Stimulated activated CD8-positive, alpha-beta memory T cell treated with anti-CD3 and anti-CD28 coated beads, Interleukin-15, amount 100 ng/mL, for 4 hours (primary cell): ENCODE measurements around the gene DTYMK.
A peak's percentile ranks its signal among the peaks of the same experiment; 100 is the strongest.

Experiments used
- DNase-seq, 2 donors: peaks; one replicate each; pipeline ENCODE4 v3.0.0-alpha.2; 2020; ENCODE audit warnings: low read depth in 2 of 2

DTYMK gene

DNA sequence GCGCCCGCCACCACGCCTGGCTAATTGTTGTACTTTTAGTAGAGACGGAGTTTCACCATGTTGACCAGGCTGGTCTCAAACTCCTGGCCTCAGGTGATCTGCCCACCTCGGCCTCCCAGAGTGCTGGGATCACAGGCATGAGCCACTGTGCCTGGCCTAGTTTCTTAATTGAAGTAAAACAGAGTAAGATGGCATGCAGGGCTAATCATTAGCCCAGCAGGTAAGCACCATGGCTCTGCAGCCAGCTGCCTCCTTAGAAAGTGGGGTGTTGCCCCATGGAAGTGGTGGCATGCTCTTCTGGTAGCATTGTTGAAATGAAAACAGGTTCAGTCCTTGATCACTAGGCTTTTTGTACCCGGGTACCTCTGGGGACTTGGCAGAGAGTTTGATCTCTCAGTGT is 36.7 kb downstream of the DTYMK start:
- no peak for DNase-seq

DNA sequence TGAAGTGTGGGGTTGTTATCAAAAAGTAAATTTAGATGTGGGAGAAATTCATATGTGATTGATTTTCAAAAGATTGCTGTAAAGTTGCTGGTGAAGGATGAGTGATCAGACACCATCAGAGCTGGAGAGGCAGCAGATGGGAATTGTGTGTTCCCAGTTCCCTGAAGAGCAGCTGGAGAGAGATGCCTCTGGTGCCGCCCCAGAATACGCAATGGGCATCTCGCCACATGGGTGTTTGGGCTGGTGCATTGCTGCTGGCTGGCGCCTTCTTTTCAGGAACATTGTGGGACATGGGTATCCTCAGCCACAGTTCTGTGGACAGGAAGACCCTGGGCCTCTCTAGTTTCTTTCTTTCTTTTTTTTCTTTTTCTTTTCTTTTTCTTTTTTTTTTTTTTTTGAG is 37.2 kb downstream of the DTYMK start:
- DNase-seq, result no peak

DNA sequence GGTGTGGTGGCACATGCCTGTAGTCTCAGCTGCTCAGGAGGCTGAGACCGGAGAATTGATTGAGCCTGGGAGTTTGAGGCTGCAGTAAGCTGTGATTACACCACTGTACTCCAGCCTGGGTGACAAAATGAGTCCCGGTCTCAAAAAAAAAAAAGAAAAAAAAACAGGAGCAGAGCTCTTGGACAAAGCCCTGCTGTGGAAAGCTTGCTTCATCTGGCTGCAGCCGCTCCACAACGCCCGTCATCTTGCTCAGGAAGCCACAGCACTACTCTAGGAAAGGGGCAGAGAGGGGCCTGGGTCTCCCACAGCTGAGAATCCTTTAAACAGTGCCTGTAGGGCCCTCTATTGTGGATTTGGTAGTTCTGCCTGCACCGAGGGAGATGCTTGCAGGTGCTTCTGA is 38.2 kb downstream of the DTYMK start:
- DNase-seq, result no peak

DNA sequence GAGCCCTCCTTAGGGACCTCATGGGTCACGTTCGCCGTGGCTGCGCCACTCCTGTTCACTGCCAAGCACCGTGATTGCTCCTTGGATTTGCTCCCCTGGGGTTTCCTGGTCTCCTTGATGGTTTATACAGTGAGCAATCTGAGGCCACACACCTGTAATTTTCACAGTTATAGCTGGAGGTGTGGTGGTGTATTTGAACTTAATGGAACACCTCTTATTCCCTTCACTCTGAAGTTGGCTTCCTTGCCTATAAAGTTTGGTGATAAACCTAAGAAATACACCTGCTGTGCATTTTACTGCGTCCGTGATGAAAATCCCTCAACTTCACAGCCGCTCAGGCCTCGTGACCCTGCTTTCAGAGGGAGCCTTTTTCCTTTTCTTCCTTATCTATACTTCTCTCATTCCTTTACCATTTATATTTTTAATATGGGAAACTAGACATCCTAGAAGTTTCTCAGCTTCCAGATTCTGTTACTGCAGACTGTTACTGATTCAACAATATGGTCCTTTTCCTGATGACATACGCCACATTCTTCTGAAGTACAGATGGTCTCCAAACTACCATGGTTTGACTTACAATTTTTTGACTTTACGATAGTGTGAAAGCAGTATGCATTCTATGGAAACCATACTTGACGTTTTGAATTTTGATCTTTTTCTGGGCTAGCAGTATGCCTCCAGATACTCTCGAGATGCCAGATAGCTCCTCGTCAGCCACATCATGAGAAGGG is 40.5 kb downstream of the DTYMK start:
- DNase-seq, result no peak

DNA sequence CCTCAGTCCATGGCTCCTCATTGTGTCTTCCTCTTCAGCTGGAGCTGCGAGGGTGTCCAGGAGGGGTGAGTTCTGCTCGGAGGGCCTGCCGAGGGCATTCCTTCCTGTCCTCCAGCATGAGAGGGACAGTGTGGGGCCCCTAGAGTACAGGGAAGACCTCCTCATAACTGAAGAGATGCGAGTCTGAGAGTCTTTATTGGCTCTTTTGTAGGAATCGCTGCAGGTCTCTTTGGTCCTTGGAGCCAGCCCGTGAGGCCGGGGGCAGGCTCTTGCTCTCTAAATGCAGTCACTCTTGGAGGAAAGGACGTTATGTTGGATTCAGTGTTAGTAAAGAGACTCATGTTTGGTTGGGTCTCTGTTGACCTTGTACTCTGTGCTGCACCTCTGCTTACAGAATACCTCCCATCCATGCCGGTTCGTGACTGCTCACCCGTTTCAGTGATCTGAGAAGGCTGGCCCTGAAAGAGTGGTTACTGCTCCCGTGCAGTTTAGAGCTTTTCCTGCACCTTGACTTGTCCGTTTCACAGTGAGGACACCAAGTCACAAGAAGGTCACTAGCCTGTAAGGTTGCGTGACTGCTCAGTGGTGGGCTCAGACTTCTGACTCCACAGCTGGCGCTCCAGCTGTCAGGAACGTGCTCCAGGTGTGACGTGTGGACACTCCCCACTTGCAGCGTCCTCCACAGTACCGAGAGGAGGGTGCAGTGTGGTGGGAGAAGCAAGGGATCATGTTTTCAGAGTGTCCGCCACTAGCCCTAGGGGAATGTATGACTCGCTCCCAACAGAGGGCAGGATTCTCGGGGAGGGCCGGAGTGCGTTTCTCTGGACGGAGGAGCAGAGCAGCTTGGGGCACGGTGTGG is 41.3 kb downstream of the DTYMK start:
- no peak for DNase-seq

DNA sequence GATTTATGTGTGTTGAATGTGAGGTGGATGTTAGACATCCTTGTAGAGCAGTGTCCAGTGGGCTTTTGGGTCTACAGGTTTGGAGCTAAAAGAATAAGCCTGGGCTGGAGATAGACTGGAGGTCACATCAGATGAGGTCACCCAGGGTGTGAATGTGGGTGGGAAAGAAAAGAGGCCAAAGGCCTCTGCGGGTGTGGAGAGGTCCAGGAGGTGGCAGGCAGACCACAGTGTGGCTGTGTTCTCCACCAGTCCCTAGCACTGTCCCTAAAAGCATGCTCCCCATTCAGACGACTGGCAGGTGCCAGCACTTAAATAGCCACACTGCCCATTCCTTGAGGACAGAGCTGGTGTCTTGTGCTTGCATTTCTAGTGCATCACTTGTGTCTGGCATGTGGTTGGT is 45.0 kb downstream of the DTYMK start:
- DNase-seq, result no peak

DNA sequence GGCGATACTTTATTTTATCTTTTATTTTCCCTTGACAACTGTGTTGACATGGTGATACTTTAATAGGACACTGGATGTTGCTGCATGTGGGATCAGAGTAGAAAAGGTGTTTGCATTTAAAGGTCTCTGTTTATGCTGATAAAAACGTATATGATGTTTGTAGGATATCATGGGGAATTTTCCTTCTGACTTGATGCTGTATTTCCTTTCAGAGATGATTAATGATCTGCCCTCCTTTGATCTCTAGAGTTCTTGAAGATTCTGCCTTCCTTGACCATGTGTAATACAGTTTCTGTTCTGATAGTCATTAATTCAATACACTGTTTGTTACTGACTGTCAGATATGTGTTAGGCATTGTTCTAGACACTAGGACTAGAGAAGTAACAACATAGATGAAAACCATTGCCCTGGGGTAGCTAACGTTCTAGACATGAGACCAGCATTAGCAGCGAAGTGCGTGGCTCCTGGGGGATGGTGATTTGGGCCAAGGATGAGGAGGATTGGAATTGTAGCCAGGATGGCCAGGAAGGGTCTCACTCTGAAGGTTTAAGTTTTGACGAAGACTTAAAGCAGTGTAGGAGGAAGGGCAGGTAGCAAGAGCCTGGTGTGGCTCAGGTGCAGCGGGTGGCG is 46.3 kb downstream of the DTYMK start:
- no peak for DNase-seq

DNA sequence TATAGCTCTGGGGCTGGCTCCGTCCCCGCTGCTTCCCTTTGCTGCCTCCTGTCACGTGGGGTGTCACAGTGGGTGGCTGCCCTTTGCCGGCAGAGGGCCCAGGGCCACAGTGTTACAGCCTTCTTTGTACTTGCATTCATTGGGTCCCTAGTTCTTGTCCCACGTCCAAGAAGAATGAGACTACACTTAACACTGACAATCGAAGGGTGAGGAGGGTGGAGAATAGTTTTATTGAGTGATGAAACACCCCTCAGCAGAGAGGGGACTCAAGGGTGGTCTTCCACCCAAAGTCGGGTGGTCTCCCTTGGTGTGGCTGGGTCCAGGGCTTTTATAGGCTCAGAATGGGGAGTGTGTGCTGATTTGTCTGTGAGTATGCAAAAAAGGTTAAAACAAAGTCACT is 47.2 kb downstream of the DTYMK start:
- DNase-seq, result no peak

DNA sequence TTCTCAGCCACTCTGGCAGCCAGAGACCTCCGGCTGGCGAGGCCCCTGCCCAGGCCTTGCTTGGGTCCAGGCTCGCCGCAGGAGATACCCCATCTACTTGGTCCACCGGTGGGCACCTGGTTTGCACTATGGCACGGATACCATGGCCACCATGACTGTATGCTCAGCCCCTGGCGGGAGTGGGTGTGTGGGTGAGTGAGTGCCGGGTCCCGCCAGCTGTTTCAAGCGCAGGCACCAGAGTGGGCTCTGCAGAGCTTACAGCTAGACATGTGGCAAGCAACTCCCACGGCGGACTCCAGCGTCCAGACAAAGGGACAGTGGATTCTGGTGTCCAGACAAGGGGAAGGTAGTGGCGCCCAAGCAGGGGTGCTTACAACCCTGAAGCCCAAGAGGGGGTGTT is 47.7 kb downstream of the DTYMK start:
- no peak for DNase-seq

DNA sequence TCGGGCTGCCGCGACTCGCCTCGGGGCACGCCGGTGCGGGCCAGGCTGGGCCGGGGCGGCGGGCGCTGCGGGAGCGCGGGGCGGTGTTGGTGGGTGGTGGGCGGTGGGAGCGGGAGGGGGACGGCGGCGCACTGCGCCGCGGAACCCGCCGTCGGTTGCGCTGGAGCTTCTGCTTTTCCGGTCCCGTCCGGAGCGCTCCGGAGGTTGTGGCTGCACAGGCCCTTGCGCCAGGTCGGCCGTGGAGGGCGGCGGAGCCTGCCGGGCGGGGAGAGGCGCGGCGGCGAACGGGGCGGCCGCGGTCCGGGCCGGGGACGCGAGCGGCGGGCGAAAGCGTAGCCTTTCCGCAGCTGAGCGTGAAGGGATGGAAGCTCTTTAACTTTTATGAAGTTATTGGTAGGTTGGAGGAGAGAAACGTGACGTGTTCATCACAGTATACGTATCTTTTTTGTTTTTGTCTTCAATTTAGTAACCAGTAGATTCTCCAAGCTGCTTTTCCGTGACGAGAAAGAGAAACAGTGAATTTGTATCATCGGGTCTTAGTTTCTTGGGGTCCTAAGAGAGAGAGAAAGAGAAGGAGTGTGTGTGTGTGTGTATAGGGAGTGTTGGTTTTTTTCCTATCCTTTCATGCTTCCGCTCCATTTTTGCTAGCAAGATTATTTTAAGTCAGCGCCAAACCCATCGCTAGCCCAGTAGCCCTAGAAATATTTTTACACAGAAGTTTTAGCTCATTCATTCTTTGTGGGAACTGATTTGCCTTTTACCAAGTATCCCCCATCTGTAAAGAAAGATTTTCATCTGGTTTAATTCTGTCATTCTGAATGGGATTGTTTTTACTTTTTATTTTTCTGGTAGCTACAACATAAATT is 48.6 kb downstream of the DTYMK start:
- no peak for DNase-seq

DNA sequence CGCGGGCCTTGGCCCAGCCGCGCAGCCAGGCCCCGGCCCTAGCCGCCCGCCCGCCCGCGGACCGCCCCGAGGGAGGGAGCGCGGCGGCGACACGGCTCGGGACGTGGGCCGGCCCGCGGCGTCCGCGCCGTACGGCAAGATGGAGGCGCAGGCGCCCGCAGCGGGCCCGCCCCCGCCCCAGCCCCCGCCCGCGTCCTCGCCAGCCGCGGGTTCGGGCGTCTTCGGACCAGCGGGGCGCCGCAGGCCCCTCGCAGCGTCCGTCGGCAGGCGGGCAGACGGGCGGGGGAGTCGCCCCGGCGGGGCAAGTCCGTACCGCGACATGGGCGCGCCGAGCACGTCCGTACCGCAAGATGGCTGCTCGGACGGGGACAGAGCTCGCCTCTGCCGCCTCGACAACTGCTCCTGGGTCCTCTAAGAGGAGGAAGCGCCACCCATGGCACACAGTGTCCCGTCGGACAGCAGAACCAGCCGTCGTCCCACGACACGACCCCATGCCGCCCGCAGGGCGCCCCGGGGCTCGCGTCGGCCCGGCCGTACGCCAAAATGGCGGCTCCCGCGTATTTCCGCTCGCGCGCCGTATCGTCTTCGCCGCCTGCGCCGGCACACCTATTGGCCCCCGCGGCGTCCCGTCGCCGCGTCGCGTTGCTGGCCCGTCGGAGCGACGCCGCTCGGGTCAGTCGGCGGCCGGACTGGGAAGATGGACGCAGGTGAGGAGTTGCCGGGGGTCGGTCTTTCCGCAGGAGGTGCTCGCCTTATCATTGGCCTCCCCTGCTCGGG is 49.4 kb downstream of the DTYMK start, which contains the start of the genes ATG4B and THAP4:
Gene ATG4B (plus strand): TSS at position 676 of the 777 bp plus-strand sequence. CDS start 22 bp downstream, at position 698.
Gene THAP4 (minus strand): TSS at position 141 of the 777 bp plus-strand sequence. CDS start 141 bp downstream, outside the sequence.
- DNase-seq, result peak; percentile 36 to 61

DNA sequence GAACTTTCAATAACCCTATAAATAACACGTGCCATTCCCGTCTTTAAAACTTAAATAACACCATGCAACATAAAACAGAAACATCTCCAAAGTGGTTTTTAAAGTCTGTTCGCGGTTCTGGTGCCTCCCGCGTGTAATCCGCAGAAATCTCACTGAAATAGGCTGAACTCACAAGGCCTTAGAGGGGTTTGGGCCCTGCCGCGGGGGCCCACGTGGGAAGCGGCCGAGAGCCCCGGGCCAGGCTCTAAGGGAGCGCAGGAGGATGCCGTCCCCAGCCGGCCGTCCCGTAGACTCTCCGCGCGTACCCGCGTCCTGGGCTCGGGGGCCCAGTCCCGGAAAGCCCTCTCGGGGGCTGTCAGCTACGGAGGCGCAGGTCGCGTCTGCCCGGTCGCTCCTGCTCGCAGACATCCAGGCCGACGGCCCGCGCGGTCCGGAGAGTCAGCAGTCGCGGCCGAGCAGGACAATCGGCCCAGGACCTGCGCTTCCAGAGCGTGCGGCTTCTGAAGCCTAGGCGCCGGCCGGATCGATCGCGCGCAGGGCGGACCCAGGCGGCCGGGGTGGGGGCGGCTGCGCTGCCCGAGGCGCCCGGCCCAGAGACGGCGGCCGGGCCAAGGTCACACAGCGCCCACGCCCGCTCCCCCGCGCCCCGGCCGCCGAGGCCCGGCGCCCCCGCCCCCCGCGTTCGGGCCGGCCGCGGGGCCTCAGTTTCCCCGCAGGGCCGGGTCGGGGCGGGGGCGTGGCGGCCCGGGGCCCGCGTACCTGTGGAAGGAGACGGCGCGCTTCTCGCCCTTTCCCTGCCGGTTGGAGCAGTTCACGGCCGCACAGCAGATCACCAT is 50.2 kb downstream of the DTYMK start:
- peak in 1 of 2 donors; percentile 15 for DNase-seq

DNA sequence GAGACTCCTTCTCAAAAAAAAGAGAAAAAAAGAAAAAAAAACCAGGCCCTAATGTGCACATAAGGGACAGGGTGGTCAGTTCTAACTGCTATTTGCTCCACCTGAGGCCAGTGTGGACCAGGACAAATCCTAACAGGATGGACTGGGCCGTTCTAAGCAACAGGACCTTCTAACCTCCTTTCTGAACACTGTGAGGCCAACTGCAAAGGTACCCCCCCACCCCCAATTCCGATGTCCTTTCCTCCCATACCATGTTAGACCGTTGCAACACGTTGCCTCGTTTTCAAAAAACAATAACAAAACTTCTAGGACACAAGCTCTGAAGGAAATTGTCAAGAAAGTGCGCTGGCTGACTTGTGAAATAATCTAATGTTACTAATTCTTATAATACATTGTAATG is 50.9 kb downstream of the DTYMK start:
- no peak for DNase-seq

DNA sequence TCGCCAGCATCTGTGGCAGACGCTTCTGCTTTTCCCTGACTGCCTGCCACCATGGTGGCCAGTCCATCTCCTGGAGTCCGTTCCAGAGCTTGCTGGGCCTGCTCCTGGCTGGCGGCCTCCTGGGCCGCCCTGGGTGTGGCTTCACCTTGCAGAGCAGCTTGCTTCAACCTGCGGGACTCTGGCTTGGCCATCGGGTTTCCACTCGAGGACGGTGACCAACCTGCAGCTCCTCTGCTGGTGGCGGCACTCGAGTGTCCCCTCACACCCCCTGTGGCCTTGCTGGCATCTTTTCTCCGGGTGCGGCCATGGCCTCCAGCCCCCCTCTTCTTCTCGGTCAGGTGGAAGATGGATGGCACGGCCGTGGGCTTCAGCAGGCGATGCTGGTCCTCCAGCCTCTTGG is 53.1 kb downstream of the DTYMK start:
- DNase-seq, result no peak

DNA sequence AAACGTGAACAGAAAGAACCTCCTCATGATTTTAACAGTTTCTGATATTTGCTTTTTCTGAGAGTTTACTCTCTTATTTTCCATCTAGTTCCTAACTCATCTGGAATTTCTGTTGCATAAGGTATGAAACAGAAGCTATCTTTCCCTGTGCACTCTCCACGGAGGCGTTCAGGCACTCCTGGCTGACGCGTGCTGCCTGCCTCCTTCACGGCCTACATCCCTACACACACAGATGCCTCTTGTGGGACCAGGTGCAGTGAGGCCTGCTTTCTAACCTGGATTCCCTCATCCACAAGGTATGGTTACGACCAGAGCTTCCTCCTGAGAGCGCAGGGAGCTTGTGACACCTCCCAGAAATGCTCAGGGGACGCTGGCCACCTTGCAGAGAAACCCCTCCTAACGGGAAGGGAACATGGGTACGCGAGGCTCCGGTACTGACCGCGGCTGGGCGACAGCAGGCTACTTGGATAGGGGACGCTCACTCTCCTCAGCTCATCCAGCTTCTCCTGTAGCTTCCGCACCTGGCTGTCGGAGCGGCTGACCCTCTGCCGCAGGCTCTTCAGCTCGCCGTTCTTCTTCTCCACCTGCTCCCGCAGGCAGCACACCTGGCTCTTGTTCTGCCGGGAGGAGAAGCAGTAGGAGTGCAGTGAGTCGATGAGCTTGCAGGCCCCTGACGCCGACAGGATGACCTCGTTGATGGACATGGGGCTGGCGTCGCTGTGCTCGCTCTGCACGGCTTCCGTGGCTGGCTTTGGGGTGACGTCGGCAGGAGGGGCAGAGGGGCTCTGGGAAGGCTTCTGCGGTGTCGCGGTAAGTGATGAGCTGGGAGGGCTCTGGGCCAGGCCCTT is 53.9 kb downstream of the DTYMK start:
- no peak for DNase-seq

DNA sequence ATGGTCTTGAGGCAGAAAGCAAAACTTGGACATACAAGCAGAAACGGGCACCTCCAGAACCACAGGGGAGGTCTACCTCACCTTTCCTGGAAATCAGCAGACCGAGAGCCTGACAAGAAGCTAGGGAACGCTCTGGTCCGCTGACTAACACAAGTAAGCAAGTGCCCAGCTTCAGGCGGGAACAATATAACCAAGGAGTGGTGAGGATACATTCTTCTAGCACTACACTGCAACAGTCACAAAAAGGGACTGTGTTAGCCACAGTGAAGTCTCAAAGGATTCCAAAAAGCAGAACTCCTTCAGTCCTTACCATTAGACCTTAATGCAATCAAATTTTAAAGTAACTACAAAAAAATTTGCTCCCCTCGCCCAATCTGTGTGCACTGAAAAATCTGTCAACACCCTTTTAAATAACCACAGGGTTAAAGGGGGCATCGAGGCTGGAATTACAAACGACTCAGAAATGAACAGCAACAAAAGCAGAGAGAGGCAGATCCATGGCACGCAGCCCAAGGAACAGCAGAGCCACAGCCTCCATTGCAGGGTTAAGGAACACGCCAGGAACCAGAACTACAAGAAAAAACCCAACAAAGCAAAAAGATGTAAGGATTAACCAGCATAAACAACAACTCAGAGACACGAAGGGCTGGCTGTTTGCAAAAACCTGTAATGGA is 56.7 kb downstream of the DTYMK start:
- DNase-seq, result no peak

DNA sequence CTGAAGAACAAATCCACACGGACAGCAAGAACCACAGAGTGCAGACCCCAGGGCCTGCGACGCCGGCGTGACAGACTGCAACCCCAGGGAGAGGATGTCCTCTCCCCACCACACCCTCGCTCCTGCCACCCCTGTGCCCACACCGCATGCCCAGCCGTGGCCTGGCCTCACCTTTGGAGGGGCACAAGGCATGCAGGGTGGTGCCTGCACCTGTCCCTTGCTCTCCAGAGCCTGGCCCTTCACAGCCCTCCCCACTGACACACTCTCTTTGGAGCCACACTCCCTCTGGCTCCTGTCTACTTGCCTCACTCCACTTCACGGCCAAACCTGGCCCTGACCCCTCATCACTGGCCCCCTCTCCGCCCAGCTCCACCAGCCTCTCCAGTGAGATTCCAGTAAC is 58.9 kb downstream of the DTYMK start:
- DNase-seq, result no peak
